A172 (cell line): ENCODE measurements around the gene CNN2. TPM values are rescaled to one million over a fixed set of nuclear protein-coding genes. Genes with fewer than 3 reads are reported as not detected.

Experiments
- DNase-seq: peaks from one replicate; pipeline ENCODE4 v3.0.0-alpha.2; 2015; ENCODE audit warnings: low spot score
- total RNA-seq: library from RNA; depleted of rRNA; stranded (reverse); fragments of >200 nt; shearing (Covaris generic); gene quantifications from 2 replicates; pipeline ENCODE4 v1.2.3, GENCODE V29; 2014; rRNA removed

CNN2 gene
- 219 and 243 TPM in 2 replicates for total RNA-seq

GRCh38 chr19:1025960-1026782, at the start of gene CNN2:
Gene CNN2, plus strand, starts transcription at chr19:1026608. Its CDS starts 54 bp downstream, at chr19:1026662.
- peak; percentile 70 for DNase-seq

GRCh38 chr19:977058-977464, 49.3 kb upstream of the CNN2 start:
- no peak for DNase-seq

GRCh38 chr19:979318-979741, 47.1 kb upstream of the CNN2 start:
- no peak for DNase-seq

- no peak for DNase-seq
These were observed 46.0 kb upstream of the CNN2 start for GRCh38 chr19:980133-980998.

GRCh38 chr19:982567-983170, 43.7 kb upstream of the CNN2 start:
- DNase-seq, result peak; percentile 34

GRCh38 chr19:984165-984967, 42.0 kb upstream of the CNN2 start, which contains the start of gene WDR18:
Gene WDR18, plus strand, starts transcription at chr19:984345. Its CDS starts 9 bp downstream, at chr19:984354.
- peak; percentile 77 for DNase-seq

GRCh38 chr19:986083-986482, 40.3 kb upstream of the CNN2 start:
- DNase-seq, result no peak

GRCh38 chr19:988081-988480, 38.3 kb upstream of the CNN2 start:
- DNase-seq, result peak; percentile 41

- DNase-seq, result no peak
These were observed 37.9 kb upstream of the CNN2 start for GRCh38 chr19:988510-988909.

GRCh38 chr19:989381-990081, 36.9 kb upstream of the CNN2 start:
- no peak for DNase-seq

GRCh38 chr19:990119-990571, 36.3 kb upstream of the CNN2 start:
- DNase-seq, result peak; percentile 47

- DNase-seq, result no peak
These were observed 35.7 kb upstream of the CNN2 start for GRCh38 chr19:990746-991145.

GRCh38 chr19:991174-991931, 35.1 kb upstream of the CNN2 start:
- no peak for DNase-seq

- DNase-seq, result no peak
These were observed 34.3 kb upstream of the CNN2 start for GRCh38 chr19:991932-992669.

GRCh38 chr19:992670-993055, 33.7 kb upstream of the CNN2 start:
- no peak for DNase-seq

- no peak for DNase-seq
These were observed 33.0 kb upstream of the CNN2 start for GRCh38 chr19:993361-993830.

- no peak for DNase-seq
These were observed 32.5 kb upstream of the CNN2 start for GRCh38 chr19:993831-994393.

GRCh38 chr19:994516-994915, 31.9 kb upstream of the CNN2 start:
- no peak for DNase-seq
